ENCODE data around the gene SMIM5.

GRCh38 chr17:75689441-75689873 lies 56.2 kb downstream of the SMIM5 start:
- TF ChIP-seq CTCF (IDR thresholded peaks at IDR 0.05): no peak
- TF ChIP-seq POLR2A (IDR thresholded peaks at IDR 0.05): no peak
